Measurements from ENCODE around the gene PRKRIP1. TPM values are rescaled to one million over a fixed set of nuclear protein-coding genes. Genes with fewer than 3 reads are reported as not detected.
A peak's percentile ranks its signal among the peaks of the same experiment; 100 is the strongest.

The PRKRIP1 gene
- total RNA-seq, 2 donors from 2014 or later = 15.1 to 19.4 TPM

DNA sequence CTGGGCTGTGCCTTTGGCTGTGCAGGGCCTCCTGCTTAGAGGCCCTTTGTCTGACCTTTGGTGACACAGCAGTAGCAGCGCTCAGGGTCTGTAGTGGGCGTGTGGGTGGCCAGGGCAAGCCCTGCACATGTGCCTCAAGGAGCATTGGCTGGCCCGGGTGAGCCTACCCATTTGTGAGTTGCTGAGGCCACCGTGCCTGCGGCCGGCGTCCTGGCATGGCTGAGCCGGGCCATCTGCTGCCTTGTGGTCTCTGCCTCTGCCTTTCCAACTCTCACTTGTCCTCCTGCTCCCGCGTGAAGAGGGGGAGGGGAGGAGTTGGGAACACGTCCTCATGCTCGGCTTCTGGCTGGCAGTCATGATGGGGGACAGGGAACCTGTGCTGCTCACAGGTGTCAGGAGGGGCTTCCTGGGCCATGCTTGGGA lies 28.0 kb downstream of the PRKRIP1 start:
- Histone ChIP-seq H3K9ac (ENCODE audit: low read depth in 2 of 2, low read length in 2 of 2) (no peak overlapping the region), H3K9me3 (no peaks in the 10 kb centered on the region), H3K4me1 (no peaks in the 10 kb centered on the region), H3K4me3 (no peak overlapping the region), H3K27ac (no peak overlapping the region), H3K36me3 (no peaks in the 10 kb centered on the region), H3K27me3 (no peaks in the 10 kb centered on the region)
- intact Hi-C loops (cut with DNase I) = no loop called here
- no peak for DNase-seq
- TF ChIP-seq, protein P1, sequence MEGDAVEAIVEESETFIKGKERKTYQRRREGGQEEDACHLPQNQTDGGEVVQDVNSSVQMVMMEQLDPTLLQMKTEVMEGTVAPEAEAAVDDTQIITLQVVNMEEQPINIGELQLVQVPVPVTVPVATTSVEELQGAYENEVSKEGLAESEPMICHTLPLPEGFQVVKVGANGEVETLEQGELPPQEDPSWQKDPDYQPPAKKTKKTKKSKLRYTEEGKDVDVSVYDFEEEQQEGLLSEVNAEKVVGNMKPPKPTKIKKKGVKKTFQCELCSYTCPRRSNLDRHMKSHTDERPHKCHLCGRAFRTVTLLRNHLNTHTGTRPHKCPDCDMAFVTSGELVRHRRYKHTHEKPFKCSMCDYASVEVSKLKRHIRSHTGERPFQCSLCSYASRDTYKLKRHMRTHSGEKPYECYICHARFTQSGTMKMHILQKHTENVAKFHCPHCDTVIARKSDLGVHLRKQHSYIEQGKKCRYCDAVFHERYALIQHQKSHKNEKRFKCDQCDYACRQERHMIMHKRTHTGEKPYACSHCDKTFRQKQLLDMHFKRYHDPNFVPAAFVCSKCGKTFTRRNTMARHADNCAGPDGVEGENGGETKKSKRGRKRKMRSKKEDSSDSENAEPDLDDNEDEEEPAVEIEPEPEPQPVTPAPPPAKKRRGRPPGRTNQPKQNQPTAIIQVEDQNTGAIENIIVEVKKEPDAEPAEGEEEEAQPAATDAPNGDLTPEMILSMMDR (IDR thresholded peaks at IDR 0.05) = no peak

GRCh38 chr7:102424787-102425218 lies 28.6 kb downstream of the PRKRIP1 start:
- intact Hi-C loops (cut with DNase I) = no loop called here
- no peaks in the 10 kb centered on the region for H3K4me1 ChIP-seq
- H3K4me3 ChIP-seq = no peak overlapping the region
- H3K36me3 ChIP-seq = no peaks in the 10 kb centered on the region
- no peaks in the 10 kb centered on the region for H3K9me3 ChIP-seq
- no peak for DNase-seq
- H3K9ac ChIP-seq (ENCODE audit: low read depth in 2 of 2, low read length in 2 of 2) = peak overlapping the region in 1 of 2 donors; percentile 46
- no peaks in the 10 kb centered on the region for H3K27me3 ChIP-seq
- H3K27ac ChIP-seq = peak overlapping the region; percentile 85
- TF ChIP-seq, protein P1 (IDR thresholded peaks at IDR 0.05) = no peak

DNA sequence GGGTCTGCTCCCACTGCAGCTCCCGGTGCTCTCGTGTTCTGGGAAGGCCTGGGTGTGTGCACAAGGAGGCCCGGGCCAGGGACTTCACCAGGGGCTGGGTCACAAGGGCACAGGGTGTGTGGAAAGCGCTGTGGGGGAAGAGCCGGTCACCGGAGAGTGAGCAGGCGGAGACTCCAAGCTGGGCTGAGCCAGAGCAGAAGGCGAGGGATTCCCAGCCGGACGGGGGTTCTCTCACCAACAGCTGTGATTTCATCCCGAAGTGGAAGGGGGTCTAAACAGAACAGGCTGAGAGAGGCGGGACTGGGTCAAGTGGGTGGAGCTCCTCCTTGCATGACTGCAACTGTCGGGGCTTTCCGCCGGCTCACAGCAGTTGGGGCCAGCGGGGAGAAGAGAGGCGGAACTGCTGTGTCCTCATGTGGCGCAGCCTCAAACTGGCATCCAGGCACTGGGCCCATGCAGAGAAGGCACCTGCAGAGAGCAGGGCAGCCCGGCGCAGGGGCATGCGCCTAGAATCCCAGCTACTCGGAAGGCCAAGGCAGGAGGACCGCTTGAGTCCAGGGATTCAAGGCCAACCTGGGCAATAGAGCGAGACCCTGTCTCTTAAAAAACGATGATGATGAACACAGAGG lies 29.6 kb downstream of the PRKRIP1 start:
- peak overlapping the region; percentile 85 for H3K27ac ChIP-seq
- no peaks in the 10 kb centered on the region for H3K9me3 ChIP-seq
- TF ChIP-seq, protein P1 (IDR thresholded peaks at IDR 0.05) = no peak
- no peak overlapping the region for H3K4me3 ChIP-seq
- DNase-seq = peak; percentile 52
- H3K27me3 ChIP-seq = no peaks in the 10 kb centered on the region
- H3K4me1 ChIP-seq = no peaks in the 10 kb centered on the region
- H3K36me3 ChIP-seq = no peaks in the 10 kb centered on the region
- intact Hi-C loops (cut with DNase I) = no loop called here
- H3K9ac ChIP-seq (ENCODE audit: low read depth in 2 of 2, low read length in 2 of 2) = peak overlapping the region; percentile 30 to 63

- TF ChIP-seq, protein P1 (IDR thresholded peaks at IDR 0.05) = no peak
- peak overlapping the region; percentile 85 for H3K27ac ChIP-seq
- no peaks in the 10 kb centered on the region for H3K27me3 ChIP-seq
- H3K4me3 ChIP-seq = no peak overlapping the region
- H3K4me1 ChIP-seq = no peaks in the 10 kb centered on the region
- intact Hi-C loops (cut with DNase I) = no loop called here
- no peaks in the 10 kb centered on the region for H3K36me3 ChIP-seq
- DNase-seq = no peak
- peak overlapping the region; percentile 58 to 63 for H3K9ac ChIP-seq (ENCODE audit: low read depth in 2 of 2, low read length in 2 of 2)
- H3K9me3 ChIP-seq = no peaks in the 10 kb centered on the region
Measured at GRCh38 chr7:102426268-102427018, 30.3 kb downstream of the PRKRIP1 start.

DNA sequence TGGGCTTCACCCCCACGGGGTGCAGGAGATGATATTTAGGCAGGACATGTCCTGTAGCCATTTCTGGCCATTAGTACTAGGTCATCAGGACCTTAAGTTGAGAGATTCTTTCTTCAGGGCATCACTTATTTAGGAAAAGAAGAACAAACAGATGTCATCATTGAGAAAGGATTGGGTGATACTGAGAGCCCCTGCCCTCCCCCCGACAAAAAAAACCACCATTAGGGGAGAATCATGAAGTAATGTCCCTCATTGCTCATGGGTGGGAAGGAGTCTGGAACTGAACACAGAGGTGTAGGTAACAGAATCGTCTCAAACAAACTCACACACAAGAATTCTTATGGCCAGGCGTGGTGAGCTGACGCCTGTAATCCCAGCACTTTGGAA lies 30.8 kb downstream of the PRKRIP1 start:
- no peak overlapping the region for H3K4me3 ChIP-seq
- intact Hi-C loops (cut with DNase I) = no loop called here
- no peaks in the 10 kb centered on the region for H3K27me3 ChIP-seq
- H3K9me3 ChIP-seq = no peaks in the 10 kb centered on the region
- DNase-seq = no peak
- H3K4me1 ChIP-seq = no peaks in the 10 kb centered on the region
- H3K36me3 ChIP-seq = no peaks in the 10 kb centered on the region
- peak overlapping the region; percentile 58 to 63 for H3K9ac ChIP-seq (ENCODE audit: low read depth in 2 of 2, low read length in 2 of 2)
- TF ChIP-seq, protein P1 (IDR thresholded peaks at IDR 0.05) = no peak
- peak overlapping the region; percentile 85 for H3K27ac ChIP-seq

Data from colonic mucosa (tissue), 4 donors.